HG02884 (cell line): ENCODE measurements around the gene RASEF.

ENCODE experiments used
- ATAC-seq: cut with Tn5 transposase; IDR thresholded peaks from one replicate; pipeline ENCODE4 v1.9.1; 2021; ENCODE audit warnings: mild to moderate bottlenecking, moderate library complexity; ENCODE audit not compliant: unreplicated experiment

Gene RASEF

GRCh38 chr9:83013867-83014605, 48.9 kb downstream of the RASEF start:
- ATAC-seq = no peak

GRCh38 chr9:83012922-83013838, 49.8 kb downstream of the RASEF start:
- ATAC-seq = no peak

DNA sequence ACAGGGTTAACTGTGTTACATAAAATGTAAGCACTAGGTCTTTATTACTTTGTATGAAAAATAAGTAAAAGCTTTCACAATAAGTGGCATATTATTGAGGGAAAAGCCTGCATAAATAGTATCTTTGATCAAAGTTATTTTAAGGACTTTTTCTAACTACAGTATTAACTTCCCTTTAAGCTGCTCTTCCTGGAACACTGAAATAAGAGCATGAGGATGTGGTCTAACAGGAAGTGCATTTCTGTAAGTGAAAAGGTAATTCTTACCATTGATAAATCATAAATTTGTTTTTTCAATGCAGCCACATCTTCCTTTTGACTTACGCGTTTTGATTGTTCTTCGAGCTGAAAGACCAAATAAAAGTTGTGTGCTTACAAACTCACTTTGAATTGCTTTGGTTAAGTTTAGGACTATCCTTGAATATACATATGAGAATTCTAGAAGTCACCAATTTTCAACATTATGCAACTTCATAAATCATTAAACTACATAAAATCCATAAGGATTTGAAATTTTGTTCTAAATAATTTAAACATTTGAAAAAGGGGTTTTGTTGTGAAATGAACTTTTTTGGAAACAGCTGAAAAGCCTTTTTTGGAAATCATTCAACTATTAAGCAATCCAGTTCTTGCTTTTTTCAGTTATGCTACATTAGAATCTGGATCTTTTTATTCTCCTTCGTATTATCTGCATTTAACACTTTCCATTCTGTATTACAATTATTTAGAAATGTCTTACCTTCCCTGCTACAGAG, 50.6 kb downstream of the RASEF start:
- ATAC-seq = no peak

DNA sequence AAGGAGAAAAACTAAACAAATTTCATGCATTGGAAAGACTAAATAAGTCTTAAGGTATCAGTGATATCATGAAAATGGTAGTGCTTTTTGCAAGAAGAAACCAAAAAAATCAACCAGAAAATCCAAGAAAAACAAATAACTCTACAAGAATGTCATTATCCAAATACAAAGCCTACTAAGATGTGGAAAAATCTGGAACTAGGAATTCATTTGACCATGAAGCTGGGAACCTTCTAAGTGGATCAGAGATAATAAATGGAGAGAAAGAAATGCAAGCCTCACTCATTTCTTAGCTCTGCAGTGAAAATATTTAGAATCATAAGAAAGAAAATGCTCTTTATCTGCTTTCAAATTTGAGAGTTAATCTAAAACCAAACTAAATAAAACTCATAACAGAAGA, 51.3 kb downstream of the RASEF start:
- ATAC-seq = no peak

GRCh38 chr9:83007521-83008300, 55.2 kb downstream of the RASEF start:
- ATAC-seq = no peak

DNA sequence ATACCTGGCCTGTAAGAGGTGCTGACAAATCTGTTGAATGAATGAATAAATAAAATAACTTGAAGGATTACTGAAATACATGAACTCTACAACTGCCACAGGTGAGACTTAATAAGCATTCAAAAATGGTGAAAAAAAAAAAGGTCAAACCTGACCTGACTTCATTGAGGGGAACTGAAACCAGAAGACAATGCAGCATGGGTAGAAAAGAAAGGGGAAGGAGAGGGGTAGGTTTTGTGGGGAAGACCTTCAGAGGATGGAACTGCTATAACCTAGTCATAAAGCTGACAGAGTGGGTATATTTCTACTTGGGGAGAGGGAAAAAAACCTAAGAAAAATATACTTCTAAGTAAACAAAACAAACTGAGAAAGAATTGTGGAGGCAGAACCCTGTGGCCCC, 56.6 kb downstream of the RASEF start:
- no peak for ATAC-seq

GRCh38 chr9:83005963-83006362, 57.0 kb downstream of the RASEF start:
- ATAC-seq = no peak

- no peak for ATAC-seq
Measured at GRCh38 chr9:83005361-83005760, 57.6 kb downstream of the RASEF start.

DNA sequence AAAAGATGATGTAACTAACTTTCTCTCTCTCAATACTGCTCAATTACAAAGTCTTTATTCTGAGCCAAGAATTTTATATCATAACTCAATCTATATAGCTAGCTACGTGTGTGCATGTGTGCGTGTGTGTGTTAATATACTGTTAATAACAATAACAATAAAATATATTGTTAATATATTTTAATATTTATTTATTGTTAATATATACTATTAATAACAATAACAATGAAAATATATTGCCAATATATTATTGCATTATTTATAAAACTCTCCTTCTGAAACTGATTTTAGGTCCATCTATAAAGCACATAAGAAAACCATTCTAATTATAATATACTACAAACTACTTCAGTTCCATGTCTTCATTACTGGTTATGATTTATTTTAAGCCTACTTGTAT, 60.6 kb downstream of the RASEF start:
- no peak for ATAC-seq

DNA sequence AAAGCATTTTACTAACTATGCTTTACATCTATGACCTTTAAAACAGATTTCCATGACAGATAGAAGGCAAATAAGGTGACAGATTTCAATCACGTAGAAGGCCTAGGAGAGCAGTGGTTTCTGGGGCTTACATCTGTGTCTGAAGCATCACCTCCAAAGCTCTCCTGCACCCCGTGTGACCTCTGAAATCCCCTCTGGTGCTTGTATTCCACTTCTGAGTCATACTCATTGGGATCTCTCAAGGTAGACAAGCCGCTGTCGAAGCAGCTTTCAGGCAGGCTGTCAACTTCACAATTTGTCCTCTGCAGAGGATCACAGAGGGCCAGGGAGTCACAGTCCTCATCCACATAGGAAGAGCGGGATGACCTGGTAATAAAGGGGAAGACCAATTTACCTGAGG, 62.2 kb downstream of the RASEF start:
- ATAC-seq = no peak

DNA sequence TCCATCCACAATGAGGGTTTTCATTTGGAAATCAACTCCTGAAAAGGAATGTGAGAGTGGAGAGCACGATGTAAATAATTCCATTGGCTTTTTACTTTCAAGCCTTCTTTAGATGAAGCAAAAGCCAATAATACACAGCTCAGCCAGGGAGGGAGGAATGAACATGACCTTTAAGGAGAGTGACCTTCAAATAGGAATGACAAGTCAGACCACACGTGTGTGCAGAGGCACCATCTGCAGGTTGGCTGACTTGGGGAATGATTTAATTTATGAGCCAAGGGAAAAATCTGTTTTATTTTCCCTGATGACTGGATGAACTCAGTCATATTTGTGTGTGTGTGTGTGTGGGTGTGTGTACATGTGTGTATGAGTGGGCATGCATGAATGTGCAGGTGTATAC, 64.5 kb downstream of the RASEF start:
- ATAC-seq = no peak

DNA sequence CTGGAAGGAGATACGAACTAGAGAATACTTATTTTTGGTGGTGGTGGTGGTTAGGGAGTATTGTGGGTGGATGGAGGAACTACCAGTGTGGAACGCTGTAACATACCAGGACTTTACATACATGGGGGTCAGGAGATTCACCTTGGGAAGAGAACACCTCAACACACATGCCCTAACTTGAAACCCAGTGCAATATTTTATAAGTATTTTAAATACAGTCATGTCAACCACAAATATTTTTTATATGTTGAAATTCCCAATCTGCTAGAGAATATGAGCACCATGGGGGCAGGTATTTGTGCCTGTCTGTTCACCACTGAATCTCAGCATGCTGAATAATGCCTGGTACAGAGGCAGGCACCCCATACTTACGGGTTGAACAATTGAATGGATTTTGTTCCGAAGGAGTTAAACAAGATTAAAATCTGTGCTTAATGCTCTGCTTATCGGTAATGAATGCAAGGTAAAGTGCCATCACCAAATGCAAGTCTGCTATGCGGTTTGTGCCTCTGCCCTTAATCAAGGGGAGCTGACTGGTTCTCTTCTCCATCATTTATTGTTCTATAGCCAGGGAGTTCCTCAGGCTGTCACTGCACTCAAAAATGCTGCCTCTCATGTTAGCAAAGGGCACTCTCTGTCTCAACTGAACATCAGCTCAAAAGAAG, 65.3 kb downstream of the RASEF start:
- ATAC-seq = no peak

DNA sequence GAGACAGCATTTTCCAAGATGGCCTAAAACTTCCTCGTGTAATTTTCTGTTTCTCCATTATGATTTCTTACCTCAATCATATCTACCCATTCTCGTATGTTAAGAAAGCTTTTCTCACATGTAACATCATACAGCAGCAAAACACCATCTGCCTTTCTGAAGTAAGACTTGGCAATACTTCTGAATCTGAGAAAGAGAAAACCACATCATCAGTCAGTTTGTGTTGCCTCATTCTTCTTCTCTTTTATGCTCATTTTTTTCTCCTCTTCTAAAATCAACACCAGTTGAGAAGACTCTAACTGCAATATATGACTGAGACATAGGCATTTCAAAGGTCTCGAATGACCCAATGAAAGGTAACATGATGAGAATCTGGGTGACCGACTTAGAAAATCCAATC, 66.0 kb downstream of the RASEF start:
- no peak for ATAC-seq

- no peak for ATAC-seq
Measured at GRCh38 chr9:82993856-82994605, 68.9 kb downstream of the RASEF start.

DNA sequence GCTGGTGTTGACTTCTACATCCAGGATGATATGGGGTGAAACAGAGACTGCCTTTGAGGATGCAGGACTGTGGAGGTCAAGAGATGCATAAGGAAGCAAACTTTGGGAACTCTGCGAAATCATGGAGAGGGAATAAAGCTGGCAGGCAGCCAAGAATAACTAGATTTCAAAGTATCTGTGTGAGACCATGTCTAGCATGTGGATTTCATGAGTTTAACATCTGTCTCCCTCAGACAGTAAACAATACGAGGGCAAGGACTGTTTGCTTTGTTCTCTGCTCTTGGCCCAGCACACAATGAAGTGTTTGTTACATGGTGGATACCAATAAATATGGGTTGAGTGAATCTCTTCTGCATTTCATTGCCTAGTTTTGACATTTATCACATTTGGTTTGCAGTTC, 71.3 kb downstream of the RASEF start:
- no peak for ATAC-seq

DNA sequence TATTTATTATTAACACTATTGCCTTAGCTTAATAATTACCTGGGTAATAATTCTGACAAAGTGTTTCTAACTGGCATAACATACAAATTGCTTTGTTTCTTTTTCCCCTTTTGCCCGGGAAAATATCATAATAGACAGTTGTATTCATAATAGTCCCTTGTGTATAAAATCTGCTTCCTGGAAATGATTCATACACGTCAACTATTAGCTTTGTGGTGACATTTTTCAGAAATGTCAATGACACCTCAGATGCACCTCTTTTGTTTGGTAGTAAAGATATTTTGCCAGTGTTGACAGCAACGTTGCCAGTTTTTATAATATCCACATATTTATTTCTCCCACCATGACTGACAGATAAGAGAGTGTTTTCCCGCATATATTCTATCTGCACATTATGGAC, 73.0 kb downstream of the RASEF start:
- no peak for ATAC-seq

- ATAC-seq = no peak
Measured at GRCh38 chr9:82988488-82988887, 74.5 kb downstream of the RASEF start.

DNA sequence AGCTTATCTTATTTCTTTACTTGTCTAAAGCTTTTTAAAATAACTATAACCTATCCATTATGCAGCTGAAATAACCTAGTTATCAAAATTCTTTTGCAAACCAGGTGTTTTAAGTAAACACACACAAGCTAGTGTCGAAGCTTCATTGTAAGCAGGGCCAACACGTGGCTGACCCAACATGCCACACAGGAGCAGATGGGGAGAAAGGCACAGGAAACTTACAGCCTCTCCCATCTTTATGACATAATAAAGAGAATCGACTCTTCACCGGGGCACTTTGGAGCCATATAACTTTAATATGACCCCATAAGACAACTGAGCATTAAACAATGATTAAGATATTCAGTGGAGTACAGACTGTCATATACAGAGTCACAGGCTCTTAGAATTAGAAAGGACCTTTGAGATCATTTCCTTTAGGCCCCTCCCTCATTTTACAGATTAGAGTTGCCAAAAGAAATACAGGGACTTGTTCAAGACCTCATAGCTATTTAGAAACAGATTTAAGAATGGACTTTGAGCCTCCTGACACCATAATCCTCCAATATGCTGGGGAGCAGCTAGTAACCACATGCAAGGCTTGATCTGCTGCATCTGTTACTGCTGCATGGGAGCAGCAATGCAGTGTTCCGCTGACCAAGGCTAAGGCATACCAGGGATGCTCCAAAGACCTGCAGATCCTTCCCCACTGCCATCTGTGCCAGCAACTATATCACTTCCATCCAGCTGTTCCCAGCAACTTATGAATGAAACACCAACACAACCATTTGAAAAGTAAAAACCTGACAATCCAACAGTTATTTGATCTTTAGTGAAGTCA, 75.4 kb downstream of the RASEF start:
- ATAC-seq = no peak

DNA sequence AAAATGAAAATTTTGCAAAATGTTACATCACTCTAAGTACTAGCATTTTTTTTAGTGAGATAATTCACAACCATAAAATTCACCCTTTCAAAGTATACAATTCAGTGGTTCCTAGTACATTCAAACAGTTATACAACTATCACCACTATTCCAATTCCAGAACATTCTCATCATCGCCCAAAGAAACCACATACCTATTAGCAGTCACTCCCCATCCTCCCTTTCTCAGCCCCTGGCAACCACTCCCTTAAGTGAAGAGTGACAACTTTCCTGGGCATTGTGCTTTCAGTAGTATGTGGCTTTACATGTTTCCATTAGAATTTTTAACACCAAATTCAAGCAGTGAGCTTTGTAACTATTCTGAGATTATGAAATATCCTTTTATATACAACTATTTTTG, 81.4 kb downstream of the RASEF start:
- no peak for ATAC-seq
